Measurements from ENCODE around the gene LUZP4.
"Not testable (repeated sequence)": the region's sequence is repeated elsewhere in the genome, so short reads cannot be mapped to it uniquely, and the experiment has no call there.

LUZP4 gene

DNA sequence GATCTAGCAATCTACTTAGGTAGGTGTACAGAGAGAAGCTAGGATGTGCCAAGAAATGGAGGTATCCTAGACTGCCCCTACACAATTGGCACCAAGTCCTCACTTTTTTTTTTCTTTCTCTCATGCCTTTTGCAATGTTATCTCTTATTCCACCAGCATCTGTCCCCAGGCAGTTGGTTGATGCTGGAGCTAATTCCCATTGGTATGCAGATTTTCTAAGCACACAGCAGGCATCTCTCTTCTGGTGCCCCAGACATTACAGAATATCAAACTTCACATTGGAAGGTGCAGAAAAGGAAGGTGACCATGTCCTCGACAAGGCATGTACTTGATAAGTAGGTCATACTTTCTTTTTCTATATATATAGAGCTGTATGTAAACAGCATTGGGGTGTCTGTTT is 21.6 kb downstream of the LUZP4 start:
- no peak overlapping the region for H3K4me3 ChIP-seq (ENCODE audit: low read depth, low read length)
- TF ChIP-seq, protein P1, sequence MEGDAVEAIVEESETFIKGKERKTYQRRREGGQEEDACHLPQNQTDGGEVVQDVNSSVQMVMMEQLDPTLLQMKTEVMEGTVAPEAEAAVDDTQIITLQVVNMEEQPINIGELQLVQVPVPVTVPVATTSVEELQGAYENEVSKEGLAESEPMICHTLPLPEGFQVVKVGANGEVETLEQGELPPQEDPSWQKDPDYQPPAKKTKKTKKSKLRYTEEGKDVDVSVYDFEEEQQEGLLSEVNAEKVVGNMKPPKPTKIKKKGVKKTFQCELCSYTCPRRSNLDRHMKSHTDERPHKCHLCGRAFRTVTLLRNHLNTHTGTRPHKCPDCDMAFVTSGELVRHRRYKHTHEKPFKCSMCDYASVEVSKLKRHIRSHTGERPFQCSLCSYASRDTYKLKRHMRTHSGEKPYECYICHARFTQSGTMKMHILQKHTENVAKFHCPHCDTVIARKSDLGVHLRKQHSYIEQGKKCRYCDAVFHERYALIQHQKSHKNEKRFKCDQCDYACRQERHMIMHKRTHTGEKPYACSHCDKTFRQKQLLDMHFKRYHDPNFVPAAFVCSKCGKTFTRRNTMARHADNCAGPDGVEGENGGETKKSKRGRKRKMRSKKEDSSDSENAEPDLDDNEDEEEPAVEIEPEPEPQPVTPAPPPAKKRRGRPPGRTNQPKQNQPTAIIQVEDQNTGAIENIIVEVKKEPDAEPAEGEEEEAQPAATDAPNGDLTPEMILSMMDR (conservative IDR thresholded peaks at IDR 0.05; ENCODE audit: low read depth, low read length) = no peak
- DNase-seq (ENCODE audit: low read depth) = no peak

DNA sequence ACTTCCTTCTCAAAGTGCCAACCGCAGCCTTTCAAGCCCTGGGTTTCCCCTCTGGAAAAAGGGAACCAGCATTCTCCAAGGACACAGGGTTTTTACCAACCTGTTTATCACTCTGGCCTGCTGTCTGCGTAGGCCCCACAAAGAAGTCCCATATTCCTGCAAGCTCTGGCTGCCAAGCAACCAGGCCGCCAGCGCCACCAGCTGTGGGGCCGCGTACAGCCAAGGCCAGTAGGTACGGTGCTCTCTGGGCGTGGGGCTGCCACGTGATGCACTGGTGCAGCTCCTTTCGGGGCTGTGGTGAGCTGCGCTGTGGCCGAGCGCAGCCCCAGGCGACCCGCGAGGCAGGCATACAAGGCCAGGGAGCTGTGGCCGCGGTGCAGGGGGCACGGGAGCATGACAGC is 22.1 kb downstream of the LUZP4 start:
- peak; percentile 12 for DNase-seq (ENCODE audit: low read depth)
- H3K4me3 ChIP-seq (ENCODE audit: low read depth, low read length) = no peak overlapping the region
- TF ChIP-seq, protein P1 (conservative IDR thresholded peaks at IDR 0.05; ENCODE audit: low read depth, low read length) = peak; percentile 13

DNA sequence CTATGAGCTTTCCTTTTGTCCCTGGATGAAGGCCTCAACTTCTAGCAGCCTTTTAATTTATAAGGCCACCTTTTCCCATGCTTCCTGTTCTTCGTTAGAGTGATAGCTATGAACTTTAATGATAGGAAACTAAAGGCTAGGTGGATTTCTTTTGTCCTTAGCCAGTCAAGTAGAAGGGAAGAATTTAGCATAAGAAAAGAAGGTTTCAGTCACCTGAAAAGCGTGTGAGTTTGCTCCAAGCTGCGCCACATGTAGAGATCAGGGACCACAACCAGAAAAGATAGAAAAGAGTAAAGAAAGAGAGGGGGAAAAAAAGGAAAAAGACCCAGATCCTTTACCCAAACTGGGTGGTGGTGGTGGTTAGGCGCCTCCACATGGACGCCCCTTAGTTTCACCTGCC is 28.6 kb downstream of the LUZP4 start:
- TF ChIP-seq, protein P1 (conservative IDR thresholded peaks at IDR 0.05; ENCODE audit: low read depth, low read length) = no peak
- no peak for DNase-seq (ENCODE audit: low read depth)
- no peak overlapping the region for H3K4me3 ChIP-seq (ENCODE audit: low read depth, low read length)

DNA sequence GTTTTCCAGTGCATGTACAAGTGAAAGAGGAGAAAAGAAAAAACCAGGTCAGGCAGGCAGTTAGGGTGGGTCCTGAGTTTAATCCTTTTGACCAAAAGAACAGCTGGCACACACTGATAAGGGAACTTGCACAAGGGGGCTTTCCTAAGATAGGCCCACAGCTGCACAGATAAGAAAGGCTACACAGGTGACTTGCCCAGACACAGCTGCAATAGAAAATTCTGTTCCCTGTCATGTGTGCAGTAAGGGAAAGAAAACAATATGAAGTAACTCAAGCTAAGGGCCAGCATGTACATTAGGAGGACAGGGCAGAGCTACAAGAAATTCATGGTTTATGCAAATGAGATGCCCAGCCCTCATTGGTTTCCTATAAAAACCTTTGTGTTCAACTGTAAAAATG is 32.9 kb downstream of the LUZP4 start:
- no peak for DNase-seq (ENCODE audit: low read depth)
- TF ChIP-seq, protein P1 (conservative IDR thresholded peaks at IDR 0.05; ENCODE audit: low read depth, low read length) = no peak
- H3K4me3 ChIP-seq (ENCODE audit: low read depth, low read length) = no peak overlapping the region

DNA sequence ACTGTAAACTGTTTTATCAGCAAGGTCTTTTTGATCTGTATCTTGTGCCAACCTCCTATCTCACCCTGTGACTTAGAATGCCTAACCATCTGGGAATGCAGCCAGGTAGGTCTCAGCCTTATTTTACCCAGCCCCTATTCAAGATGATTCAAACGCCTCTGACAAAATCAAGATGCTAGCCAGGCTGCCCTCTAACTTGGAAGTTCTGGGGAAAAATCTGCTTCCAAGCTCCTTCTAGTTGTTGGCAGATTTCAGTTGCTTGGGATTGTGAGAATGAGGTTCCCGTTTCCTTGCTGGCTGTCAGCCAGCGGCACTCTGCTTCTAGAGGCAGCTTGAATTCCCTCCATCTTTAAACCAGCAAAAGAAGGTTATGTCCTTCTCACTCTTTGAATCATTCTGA is 34.7 kb downstream of the LUZP4 start:
- no peak overlapping the region for H3K4me3 ChIP-seq (ENCODE audit: low read depth, low read length)
- TF ChIP-seq, protein P1 (conservative IDR thresholded peaks at IDR 0.05; ENCODE audit: low read depth, low read length) = no peak
- DNase-seq (ENCODE audit: low read depth) = peak; percentile 36

DNA sequence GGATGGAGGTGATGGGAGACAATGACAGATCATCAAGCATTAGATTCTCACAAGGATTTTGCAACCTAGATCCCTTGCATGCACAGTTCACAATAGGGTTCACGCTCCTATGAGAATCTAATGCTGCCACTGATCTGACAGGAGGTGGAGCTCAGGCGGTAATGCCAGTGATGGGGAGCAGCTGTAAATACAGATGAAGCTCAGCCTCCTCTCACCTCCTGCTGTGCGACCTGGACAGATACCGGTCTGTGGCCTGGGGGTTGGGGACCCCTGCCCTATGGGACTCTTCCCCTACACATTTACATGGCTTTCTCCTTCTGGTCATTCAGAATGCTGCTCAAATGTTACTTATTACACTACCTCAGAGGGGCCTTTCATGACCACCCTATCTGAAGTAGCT is 39.8 kb downstream of the LUZP4 start:
- DNase-seq (ENCODE audit: low read depth); H3K4me3 ChIP-seq (ENCODE audit: low read depth, low read length): not testable (repeated sequence)

DNA sequence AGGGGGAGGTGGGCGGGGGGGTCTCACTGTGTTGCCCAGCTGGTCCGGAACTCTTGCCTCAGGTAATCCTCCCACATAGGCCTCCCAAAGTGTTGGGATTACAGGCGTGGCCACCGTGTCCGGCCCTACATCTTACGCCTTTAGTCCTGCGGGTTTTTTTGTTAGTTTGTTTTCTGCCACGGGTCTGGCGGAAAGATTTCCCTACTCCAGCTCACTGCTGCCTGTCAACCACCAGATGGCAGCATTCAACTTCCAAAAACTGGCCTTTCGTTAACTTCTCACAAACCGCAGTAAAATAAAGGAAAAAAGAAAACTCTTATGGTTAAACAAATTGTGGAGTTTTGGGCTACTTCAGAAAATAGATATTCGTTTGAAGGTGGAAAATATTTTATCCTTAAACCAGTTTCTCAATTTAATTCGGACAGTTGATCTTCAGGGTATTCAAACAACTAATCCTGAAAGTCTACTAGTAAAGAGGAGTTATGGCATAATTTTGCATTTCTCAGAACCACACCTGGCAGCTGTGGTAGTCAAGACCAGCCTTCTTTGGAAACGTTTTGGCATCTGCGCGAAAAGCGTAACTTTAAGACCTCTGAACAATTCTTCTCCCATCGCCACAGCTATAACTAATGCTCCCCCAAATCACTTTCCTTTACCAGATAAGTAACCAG is 41.1 kb downstream of the LUZP4 start:
- peak; percentile 80 for DNase-seq (ENCODE audit: low read depth)
- TF ChIP-seq, protein P1 (conservative IDR thresholded peaks at IDR 0.05; ENCODE audit: low read depth, low read length) = peak; percentile 80
- H3K4me3 ChIP-seq (ENCODE audit: low read depth, low read length) = peak overlapping the region; percentile 47

Measured in choroid plexus epithelial cell (primary cell).